SKM-1 treated with dmso at 0.1 percent for 144 hours (cell line): ENCODE results near the gene ANKLE2.
"Not testable (repeated sequence)": the region's sequence is repeated elsewhere in the genome, so short reads cannot be mapped to it uniquely, and the experiment has no call there.

Experiments used
- DNase-seq: peaks from one replicate; lab custom pipeline; 2025; ENCODE audit not compliant: unreplicated experiment; lab: John Stamatoyannopoulos, UW

ANKLE2 gene

GRCh38 chr12:132692030-132692429 is 69.6 kb downstream of the ANKLE2 start:
- not testable (repeated sequence) for DNase-seq

- no peak for DNase-seq
Observed at GRCh38 chr12:132690112-132690511, 71.5 kb downstream of the ANKLE2 start.

GRCh38 chr12:132689227-132689626 is 72.4 kb downstream of the ANKLE2 start:
- no peak for DNase-seq

- peak; percentile 66 for DNase-seq
Observed at GRCh38 chr12:132687211-132688164, 74.1 kb downstream of the ANKLE2 start, which contains the start of the genes POLE and PXMP2. Gene POLE, minus strand, starts transcription at chr12:132687342. Its CDS starts 27 bp downstream, at chr12:132687315. Gene PXMP2, plus strand, starts transcription at chr12:132687587. Its CDS starts 84 bp downstream, at chr12:132687671.

- no peak for DNase-seq
Observed at GRCh38 chr12:132686825-132687210, 74.8 kb downstream of the ANKLE2 start.

GRCh38 chr12:132685400-132685799 is 76.2 kb downstream of the ANKLE2 start:
- no peak for DNase-seq

GRCh38 chr12:132677492-132677891 is 84.1 kb downstream of the ANKLE2 start:
- DNase-seq: no peak

- DNase-seq: no peak
Observed at GRCh38 chr12:132675757-132676432, 85.7 kb downstream of the ANKLE2 start.
